DMS79 (cell line): ENCODE measurements around the gene SETBP1.

Source experiments
- DNase-seq: peaks from one replicate; lab custom pipeline; 2025; lab: John Stamatoyannopoulos, UW

Gene SETBP1

GRCh38 chr18:44870631-44871502 lies 190.2 kb downstream of the SETBP1 start:
- DNase-seq: no peak

GRCh38 chr18:44871771-44872170 lies 191.1 kb downstream of the SETBP1 start:
- no peak for DNase-seq

GRCh38 chr18:44876024-44876423 lies 195.3 kb downstream of the SETBP1 start:
- no peak for DNase-seq

- DNase-seq: no peak
Observed at GRCh38 chr18:44876755-44877154, 196.1 kb downstream of the SETBP1 start.

DNA sequence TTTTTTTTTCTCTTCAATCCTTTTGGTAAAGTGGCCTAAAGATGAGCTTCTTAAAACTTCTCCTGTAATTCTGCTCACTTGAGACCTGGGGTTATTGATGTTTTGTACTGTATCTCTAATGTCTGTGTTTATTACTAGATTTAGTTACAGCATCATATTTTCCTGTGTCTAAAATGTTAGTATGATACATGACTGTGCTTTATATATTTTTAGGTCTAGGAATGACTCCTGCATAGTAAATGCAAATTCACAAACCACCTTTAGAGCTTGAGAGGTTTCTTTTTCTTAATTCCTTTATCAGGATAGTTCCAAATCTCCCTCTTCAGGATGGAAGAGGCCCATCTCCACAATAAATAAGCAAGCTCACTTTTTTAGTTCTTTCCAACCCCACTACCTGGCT lies 197.6 kb downstream of the SETBP1 start:
- no peak for DNase-seq

GRCh38 chr18:44880170-44880569 lies 199.5 kb downstream of the SETBP1 start:
- no peak for DNase-seq

- no peak for DNase-seq
Observed at GRCh38 chr18:44881461-44882162, 200.9 kb downstream of the SETBP1 start.

GRCh38 chr18:44882163-44882868 lies 201.6 kb downstream of the SETBP1 start:
- DNase-seq: no peak

DNA sequence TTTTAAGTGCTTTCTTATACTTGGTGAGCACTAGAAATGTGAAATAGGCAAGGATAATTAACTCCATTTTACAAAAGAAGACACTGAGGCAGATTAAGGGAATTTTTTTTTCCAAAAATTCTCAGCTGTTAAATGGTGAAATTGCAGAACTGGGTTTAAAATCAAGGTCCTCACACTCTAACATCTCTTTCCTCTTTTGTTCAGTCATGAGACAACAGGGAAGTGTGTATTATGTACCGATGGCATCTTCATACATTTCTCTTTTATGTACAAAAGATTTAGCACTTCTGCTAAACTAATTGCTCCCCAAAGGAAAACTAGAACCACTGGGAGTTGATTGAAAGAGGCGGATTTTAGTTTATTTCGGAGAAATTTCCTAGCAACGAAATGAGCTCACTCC lies 203.0 kb downstream of the SETBP1 start:
- DNase-seq: no peak

GRCh38 chr18:44884431-44884830 lies 203.7 kb downstream of the SETBP1 start:
- no peak for DNase-seq

GRCh38 chr18:44885507-44885906 lies 204.8 kb downstream of the SETBP1 start:
- no peak for DNase-seq

GRCh38 chr18:44887227-44887631 lies 206.5 kb downstream of the SETBP1 start:
- no peak for DNase-seq

DNA sequence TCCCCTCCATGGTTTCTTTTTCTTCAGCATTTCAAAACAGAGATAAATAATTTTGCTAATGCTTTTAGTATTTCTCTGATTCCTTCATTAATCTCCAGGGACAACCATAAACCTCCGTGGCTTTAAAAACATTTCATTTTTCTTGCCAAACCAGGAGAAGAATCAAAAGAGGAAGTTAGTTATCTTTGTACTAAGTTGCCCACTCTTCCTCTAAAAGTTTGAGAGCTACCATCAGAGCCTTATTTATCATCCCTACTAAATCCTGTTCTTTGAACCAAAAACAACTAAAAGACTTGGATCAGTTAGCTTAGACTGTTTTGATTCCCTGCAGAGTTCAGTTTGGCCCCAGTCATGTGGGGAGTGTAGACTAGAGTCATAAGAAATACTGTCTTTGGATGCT lies 208.4 kb downstream of the SETBP1 start:
- DNase-seq: no peak

GRCh38 chr18:44893045-44893706 lies 212.5 kb downstream of the SETBP1 start:
- no peak for DNase-seq

DNA sequence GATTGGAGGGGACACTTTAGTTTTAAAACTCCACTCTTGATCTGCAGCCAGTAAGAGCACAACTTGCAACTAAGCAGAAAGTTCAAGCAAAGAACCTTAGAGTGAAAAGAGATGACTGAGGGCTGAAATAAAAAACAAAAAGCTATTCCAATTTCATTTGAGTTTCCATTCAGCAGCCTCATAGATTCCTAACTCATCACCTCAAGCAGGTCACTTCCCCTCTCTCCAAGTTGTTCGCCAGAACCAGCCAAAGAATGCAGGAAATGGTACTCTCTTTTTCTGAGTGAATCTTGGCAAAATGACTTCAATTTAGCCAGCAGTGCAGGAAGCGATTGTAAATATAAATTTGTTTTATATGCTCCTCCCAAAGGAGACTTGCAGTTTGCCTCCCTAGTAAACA lies 213.3 kb downstream of the SETBP1 start:
- DNase-seq: no peak

- no peak for DNase-seq
Observed at GRCh38 chr18:44895176-44895798, 214.6 kb downstream of the SETBP1 start.

DNA sequence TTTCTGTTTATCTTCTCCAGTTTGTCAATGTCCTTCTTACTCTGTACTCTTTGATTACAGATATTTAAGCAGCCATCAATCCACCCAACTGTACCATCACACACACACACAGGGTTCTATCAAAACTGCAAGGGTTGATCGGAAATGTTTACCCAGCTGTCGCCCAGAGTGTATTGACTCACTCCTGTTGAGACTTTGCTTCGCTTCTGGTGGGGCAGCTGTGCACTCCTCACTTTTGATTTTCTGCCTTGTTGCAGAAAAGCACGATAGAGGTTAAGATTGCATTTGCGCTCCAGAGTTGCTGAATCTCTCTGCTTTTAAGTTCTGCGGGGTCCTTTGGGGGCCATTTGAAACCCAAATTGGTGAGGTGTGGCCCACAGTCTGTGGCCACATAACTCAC lies 216.2 kb downstream of the SETBP1 start:
- DNase-seq: peak; percentile 17

GRCh38 chr18:44897411-44897810 lies 216.7 kb downstream of the SETBP1 start:
- no peak for DNase-seq

GRCh38 chr18:44897816-44898215 lies 217.1 kb downstream of the SETBP1 start:
- DNase-seq: no peak

GRCh38 chr18:44898498-44898897 lies 217.8 kb downstream of the SETBP1 start:
- DNase-seq: no peak

GRCh38 chr18:44899832-44900231 lies 219.1 kb downstream of the SETBP1 start:
- no peak for DNase-seq

- no peak for DNase-seq
Observed at GRCh38 chr18:44900627-44901026, 219.9 kb downstream of the SETBP1 start.
